HepG2 (cell line): Measurements from ENCODE around the gene SIGLEC7.

Source experiments
- E2F5 ChIP-seq: sonication (generic); formaldehyde crosslinking; conservative IDR thresholded peaks from 2 replicates; pipeline ENCODE4 v1.4.0; 2020; ENCODE audit warnings: missing genetic modification reagents
- MAFK ChIP-seq, 2 experiments: IDR thresholded peaks in 1 of 2; conservative IDR thresholded peaks in 1 of 2; 2 replicates each; pipeline ENCODE4 v1.6.1; 2011; ENCODE audit warnings: improper control_type of control experiment in 2 of 2, low read length in 2 of 2
- MAX ChIP-seq: IDR thresholded peaks from 2 replicates; pipeline ENCODE4 v1.6.1; 2012; ENCODE audit warnings: inconsistent platforms
- NFE2L2 ChIP-seq: fragments of 150-350 bp; IDR thresholded peaks from 2 replicates; pipeline ENCODE4 v1.6.1; 2014; ENCODE audit warnings: low read length
- POLR2AphosphoS5 ChIP-seq: IDR thresholded peaks from 2 replicates; pipeline ENCODE4 v1.6.1; 2012; ENCODE audit warnings: low read depth, low read length
- SMAD3 ChIP-seq: sonication (generic); formaldehyde crosslinking; IDR thresholded peaks from 2 replicates; pipeline ENCODE4 v1.4.0; 2020; ENCODE audit warnings: missing genetic modification reagents
- YY1 ChIP-seq: IDR thresholded peaks from 2 replicates; pipeline ENCODE4 v1.6.1; 2011; ENCODE audit warnings: low read length, low read depth, moderate library complexity, mild to moderate bottlenecking; ENCODE audit not compliant: insufficient read depth, insufficient replicate concordance
- ZSCAN9 ChIP-seq: IDR thresholded peaks from 2 replicates; pipeline ENCODE4 v1.6.1; 2016; ENCODE audit warnings: borderline replicate concordance
- TF ChIP-seq, protein P1 (sequence below): sonication (generic); formaldehyde crosslinking; IDR thresholded peaks from 2 replicates; pipeline ENCODE4 v1.8.1; 2023; ENCODE audit warnings: mild to moderate bottlenecking, missing genetic modification reagents, borderline replicate concordance

DNA sequence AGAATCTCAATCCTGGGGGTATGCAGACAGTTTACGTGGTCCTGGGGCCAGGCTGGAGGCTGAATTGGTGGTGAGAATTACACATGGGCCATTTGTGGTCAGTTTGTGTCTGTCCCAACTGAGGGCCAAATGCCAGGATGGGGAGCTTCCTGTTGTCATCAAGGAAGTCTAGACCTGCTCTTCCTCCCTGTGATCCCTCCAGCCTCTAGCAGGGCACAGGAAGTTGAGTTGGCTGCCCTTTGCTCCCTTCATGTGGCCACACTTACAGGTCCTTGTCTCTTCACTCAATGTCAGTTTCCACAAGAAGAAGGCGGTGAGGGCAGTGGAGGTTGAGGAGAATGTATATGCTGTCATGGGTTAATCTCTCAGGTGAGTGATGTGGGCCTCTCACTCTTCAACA lies 30.1 kb downstream of the SIGLEC7 start:
- TF ChIP-seq, protein P1, sequence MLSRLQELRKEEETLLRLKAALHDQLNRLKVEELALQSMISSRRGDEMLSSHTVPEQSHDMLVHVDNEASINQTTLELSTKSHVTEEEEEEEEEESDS (CRISPR knock-in tag), result no peak
- TF ChIP-seq YY1 (no peak), MAX (no peak), NFE2L2 (no peak), MAFK (conservative IDR thresholded peaks at IDR 0.05 in 1 of 2, IDR thresholded peaks at IDR 0.05 in 1 of 2; ENCODE audit: low read length in 2 of 2) (no peak), ZSCAN9 (CRISPR knock-in tag) (no peak), POLR2AphosphoS5 (no peak), E2F5 (no peak), SMAD3 (CRISPR knock-in tag) (no peak)
